GM19328 (cell line): Measurements from ENCODE around the gene MYL7.
"Not testable (repeated sequence)": the region's sequence is repeated elsewhere in the genome, so short reads cannot be mapped to it uniquely, and the experiment has no call there.

ENCODE experiments used
- ATAC-seq: cut with Tn5 transposase; IDR thresholded peaks from one replicate; pipeline ENCODE4 v1.9.1; 2021; ENCODE audit warnings: mild to moderate bottlenecking, moderate library complexity; ENCODE audit not compliant: unreplicated experiment

Gene MYL7

DNA sequence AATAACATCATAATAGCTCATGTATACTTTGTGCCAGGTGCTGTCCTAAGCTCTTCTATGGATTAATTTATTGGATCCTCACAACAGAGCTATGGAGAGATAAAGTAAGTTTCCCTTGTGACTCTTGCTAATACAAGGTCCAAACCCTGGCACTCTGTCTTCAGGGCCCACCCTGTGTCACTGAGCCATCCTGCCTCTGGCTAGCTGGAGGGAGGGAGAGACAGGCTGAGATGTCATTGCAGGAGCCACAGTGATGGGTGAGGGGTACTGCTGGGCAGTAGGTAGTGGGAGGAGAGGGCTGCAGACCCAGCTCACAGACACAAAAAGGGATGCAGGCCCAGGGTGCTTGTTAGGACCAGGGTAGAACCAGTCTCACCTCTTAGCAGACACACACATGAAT lies 31.2 kb upstream of the MYL7 start:
- no peak for ATAC-seq

DNA sequence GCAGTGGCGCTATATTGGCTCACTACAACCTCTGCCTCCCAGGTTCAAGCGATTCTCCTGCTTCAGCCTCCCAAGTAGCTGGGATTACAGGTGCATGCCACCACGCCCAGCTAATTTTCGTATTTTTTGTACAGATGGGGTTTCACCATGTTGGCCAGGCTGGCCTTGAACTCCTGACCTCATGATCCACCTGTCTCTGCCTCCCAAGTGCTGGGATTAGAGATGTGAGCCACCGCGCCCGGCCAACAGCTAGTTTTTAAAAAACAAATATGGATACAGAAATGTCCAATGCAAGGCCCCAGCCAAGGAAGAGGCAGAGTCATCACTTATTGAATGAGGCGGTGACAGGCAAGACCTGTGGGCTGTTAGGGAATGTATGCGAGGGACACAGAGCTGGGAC lies 30.8 kb upstream of the MYL7 start:
- ATAC-seq, result not testable (repeated sequence)

DNA sequence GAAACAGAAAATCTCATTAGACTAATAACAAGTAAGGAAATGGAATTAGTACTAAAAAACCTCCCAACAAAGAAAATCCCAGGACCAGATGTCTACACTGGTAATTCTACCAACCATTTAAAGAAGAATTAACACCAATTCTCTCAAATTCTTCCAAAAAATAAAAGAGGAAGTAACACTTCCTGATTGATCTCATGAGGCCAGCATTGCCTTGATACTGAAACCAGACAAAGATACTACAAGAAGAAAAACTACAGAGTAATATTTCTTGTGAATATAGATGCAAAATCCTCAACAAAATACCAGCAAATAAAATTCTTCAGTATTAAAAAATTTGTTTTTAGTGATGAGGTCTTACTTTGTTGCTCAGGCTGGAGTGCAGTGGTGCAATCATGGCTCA lies 26.8 kb upstream of the MYL7 start:
- ATAC-seq, result no peak

DNA sequence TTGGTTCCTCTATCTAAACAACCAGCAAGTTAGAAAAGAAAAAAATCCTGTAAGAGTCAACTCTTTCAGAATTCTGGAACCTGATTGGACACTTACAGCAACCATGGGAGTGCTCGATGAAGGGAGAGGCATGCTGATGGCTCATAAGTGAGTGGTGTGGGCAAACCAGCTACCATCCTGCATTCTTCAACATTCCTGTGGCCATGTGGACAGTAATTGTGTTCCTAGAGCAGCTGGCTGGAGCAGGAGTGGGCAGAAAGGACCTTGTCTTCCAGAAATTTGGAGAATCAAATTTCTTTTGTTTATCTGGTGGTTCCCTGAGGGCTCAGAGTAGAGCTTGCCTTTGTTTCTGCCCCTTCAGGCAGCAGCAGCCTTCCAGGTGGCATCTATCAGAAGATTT lies 22.5 kb upstream of the MYL7 start:
- no peak for ATAC-seq

DNA sequence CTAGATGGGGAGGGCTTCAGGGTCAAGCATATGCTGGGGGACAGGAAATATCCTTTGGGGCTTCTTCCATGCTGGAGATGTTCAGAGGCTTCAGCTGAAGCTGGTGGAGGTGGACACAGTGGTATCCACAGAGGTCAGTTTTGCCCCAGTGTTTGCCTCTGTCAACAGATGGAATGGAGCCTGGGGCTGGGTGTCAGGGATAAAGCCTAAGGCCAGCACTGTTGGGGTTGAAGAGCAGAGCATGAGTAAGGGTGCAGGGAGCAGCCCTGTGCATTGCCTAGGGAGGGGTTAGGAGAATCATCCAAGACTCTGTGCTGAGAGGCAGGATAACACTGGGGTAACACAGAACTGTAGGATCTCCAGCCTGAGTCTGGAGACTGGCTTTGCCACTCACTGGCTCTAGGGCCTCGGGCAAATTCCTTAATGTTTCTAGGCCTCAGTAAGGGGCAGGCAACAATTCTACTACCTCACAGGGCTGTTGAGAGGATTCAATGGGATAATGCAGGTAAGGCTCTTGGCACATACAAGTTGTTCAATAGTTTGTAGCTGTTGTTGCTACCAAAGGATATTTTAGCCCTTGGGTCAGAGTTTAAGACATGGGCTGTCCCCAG lies 21.8 kb upstream of the MYL7 start:
- no peak for ATAC-seq

DNA sequence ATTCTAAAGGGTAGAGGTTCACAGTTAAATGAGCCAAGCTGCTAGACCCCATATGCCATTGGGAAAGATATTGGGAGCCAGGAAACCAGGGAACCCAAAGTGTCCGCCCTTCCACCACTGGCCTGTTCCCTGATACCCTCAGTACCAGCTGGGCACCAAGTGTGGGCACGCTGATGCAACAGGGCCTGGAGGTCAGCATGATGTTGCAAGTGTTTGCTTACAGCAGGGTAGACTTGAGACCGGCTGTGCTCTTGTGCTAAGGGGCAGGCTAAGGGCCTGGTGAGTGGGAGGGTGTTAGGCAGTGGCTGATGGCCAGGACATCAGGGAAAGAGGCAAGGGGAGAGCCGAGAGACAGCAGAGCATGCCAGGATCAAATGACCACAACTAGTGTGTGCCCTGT lies 21.0 kb upstream of the MYL7 start:
- ATAC-seq, result no peak

DNA sequence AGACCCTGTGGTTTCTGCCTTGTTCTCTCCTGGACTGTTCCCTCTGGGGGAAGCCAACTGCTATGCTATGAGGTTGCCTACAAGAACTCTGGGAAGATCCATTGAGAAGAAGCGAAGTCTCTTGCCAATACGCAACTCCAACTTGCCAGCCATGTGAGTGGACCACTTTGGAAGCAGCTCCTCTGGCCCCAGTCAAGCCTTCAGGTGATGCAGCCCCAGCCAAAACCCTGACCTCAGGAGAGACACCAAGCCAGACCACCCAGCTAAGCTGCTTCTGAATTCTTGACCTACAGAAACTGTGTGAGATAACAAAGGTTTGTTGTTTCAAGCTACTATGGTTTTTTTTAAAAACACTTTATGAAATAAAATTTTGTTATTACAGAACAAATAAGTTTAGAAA lies 20.2 kb upstream of the MYL7 start:
- no peak for ATAC-seq

DNA sequence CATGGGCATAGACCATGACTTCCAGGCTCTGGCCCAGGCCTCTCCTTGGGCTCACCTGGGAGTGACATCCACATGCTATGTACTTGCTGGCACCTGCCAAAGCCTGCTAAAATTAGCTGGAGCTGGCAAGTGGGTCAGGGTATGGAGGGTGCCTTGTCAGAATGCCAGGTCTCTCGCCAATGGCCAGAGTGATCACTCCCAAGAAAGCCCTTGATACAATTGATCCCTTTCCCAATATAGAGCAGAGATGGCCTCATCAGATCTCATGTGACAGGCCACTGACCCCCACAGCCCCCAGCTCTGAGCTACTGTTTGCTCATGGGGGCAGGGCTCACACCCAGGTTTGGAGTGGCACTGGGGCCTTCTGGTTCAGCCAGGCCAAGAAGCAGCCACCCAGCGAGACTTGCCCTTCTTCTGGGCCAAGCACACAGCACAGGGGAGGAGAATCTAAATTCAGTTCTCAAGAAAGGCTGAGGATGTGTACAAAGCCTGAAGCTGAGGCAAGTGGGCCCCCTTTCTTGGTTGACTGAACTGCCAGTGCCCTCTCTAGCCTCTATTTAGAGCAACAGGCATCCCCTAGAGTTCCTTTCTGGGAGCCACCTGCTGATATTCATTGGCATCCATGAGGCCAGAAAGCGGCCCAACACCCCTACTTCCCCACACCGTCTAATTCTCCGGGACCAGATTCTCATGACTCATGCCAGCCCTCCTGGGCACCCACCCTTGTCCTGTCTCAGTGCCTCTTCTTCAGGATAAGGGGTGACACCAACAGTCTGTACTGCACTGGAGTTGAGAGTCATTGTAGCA lies 18.9 kb upstream of the MYL7 start:
- ATAC-seq, result no peak

DNA sequence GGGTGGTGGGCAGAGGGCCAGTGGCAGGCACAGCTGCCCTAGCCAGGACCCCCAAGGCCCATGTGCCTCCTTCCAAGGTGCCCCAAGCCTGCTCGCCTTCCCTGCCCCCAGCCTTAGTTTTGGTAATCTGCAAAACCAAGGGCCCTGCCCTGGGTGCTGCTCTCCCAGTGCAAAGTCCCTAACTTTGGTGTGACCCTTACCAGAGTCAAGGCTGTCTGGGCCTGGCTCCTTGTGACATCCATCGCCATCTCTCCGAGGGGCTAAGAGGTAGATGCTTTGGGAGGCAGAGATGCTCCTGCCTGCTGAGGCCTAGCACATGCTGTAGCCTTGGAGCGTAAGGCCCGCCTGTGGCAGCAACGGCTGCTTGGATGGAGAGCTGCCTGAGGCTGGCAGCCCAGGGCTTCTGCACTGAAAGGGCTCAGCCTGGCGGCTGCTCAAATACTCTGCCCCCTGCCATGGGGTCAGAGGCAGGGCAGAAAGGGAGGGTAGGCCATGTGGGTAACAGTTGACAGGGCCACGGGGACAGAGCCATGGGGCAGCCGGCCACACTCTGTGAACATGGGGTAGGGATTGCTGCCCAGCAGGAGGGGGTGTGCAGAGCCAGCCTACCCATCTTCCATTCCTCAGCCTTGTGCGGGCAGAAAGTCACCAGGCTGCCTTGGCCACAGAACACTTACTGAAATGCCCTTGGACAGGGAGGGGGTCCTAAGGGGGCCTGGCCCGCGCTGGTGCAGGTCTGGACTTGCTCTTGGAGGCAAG lies 17.9 kb upstream of the MYL7 start:
- no peak for ATAC-seq

DNA sequence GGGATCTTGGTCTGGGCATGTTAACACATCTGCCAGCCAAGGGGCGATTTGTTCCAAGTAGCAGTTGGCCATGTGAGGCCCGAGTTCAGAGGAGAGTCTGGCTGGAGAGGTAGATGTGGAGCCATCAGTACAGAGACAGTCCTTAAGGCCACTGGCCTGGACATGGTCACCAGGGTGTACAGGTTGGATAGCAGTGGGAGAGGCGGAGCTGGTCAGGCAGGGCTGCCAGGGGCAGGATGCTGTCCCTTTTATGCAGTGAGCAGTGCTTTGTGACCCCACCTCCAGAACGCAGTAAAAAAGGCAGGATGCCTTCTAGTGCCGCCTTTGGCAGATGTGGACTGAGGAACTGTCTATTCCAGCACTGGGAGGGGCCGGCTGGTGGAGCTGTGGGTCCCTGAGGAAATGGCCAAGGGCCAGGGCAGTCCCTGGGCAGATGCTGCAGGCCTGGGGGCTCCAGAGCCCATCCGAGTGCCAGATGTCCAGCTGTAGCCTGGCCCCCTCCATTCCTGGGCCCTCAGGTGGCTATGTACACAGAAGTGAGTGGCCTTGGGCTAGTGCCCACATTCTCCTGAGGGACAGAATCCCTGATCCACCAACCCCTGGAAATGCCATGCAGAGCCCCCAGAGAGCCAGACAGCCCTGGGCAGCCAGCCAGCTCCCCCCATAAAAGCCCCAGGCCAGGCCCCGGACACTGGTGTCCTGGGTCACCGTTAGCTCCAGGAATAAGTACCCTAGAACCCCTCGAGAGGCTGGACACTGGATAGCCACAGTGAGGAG lies 17.2 kb upstream of the MYL7 start:
- no peak for ATAC-seq

DNA sequence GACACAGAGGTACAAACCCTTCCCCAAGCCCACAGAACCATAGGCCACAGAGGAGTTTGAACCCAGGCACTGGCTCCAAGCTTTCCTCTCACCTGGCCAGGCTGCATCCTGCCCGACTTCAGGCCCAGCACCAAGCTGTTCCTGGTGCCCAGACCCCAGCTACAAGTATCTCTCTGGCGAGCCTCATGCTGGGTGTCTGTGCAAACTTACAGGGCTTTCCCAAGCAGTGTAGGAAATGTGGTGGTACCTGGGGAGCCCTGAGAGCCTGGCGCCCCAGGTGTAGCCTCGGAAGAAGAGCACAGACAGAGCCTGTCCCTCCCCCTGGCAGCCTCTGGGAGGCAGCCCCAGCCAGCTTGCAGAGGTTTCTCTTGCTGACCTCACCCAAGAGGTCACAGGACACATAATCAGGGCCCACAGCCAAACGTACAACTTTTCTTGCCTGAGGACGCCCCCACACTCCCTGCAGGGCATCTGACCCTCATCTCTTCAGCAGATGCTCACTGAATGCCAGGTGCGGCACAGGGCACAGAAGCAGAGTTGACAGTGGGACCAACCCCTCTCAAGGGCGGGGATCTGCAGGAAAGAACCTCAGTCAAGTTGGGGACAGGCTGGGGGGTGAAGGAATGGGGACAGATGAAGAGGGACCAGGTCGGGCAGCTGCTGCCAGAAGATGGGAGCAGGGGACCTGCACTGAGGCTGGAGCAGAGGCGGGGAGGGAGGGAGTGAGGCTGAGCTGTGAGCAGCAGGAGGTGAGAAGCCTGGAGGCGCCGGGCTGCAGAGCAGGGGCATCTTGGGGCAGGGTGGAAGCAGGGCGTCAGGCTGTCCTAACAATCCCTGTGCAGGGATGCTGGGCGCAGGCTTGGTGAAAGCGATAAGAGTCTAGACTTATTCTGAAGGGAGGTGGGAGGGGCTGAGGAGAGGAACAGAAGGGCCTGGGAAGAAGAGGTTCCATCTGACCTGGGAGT lies 16.3 kb upstream of the MYL7 start:
- no peak for ATAC-seq

DNA sequence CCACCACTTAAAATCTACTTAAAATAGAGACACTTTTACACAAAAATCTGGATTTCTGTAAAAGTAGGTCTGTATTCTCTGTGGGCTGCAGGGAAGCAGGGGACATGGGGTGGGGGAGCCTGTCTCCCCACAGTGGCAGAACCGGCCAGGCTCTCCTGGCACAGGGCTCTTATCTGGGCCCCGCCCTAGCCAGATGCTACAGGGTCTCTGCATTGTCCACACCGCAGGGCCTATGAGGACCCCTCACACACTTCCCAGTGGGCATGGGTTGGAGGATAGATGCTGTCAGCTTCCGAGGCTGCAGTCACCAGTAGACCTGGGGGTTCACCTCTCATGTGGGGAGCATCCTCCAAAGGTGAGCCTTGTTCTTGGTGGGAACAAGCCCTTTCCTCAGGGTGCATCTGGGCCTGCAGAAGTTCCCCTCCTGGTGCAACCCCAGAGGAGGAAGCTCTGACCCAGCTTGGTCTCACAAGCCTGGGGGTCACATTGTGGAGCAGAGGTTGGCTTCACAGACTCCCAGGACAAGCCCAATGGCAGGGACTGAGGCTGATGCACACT lies 15.4 kb upstream of the MYL7 start:
- ATAC-seq, result no peak

DNA sequence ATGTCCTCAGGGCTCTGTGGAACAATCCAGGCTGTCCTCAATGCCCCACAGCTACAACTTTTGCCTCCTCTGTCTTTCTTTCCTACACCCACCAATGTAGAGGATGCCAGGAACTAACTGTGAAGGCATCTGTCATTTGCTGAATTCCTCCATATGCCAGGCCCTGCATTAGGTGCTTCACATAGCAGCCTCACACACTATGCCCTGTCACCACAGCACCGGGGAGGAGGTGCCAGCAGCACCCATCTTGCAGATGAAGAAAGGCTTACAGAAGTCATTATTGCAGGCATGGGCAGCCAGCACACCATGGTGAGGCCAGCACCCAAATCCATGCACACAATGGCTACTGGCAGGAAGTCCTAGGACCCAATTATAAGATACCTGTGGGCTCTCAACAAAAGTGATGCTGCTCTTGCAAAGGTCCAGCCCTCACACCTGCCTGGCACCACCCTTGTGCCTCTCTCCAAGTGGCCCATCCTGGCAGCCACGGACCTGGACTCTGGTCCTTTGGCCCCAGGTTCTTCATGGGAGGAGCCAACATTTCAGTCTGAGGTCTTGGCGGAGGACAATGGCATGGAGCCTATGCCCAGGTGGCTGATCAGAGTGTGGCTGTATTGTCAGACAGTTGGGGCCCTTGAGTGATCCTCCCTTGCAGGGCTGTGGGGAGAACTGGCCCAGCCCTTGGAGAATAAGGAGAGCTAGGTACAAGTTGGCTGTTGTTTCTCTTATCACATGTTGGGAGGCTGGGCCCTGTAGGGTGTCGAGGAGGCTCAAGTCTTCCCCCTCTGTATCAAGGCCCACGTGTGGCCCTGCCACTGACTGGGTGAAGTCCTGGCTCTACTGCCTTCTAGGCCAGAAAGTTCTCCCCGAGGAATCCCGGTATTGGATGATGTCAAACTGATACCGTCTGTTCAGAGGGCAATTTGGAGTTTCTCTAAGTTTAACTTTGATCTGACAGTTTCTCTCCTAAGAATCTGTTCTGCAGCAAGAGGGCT lies 14.4 kb upstream of the MYL7 start:
- ATAC-seq, result no peak

DNA sequence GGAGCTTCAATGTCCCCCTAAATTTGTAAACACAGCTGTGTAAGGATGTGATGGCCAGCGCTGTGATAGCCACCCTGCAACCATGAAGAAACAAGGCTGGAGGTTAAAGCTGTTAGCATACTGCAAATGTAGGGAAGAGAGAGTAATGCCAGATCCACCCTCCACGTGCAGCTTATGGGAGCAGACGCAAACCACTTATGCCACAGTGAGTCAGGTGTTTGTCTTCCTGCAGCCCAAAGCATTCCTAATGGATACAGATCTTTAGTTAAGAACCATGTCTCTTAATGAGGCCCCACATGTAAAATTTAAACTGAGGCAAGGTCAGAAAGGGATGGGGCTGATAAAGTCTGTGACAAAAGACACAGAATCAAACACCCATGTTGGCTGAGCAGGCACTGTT lies 13.6 kb upstream of the MYL7 start:
- ATAC-seq, result no peak

DNA sequence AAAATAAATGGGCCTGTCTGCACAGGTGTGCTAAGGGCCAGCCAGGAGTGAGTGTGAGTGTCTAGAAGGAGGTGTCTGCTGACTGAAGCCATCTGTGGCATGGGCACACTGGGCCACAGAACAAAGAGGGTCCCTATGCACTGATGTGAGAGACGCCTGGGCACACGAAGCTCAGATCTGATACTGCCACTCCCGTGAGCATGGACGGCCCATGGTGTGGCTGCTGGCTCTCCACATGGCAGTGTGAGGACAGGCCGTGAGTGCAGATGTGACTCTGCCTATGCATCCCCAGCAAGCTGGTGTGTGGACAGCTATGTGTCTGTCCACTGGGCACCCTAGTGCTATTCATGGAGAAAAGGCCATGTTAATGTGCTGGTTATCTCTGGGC lies 12.8 kb upstream of the MYL7 start:
- no peak for ATAC-seq

DNA sequence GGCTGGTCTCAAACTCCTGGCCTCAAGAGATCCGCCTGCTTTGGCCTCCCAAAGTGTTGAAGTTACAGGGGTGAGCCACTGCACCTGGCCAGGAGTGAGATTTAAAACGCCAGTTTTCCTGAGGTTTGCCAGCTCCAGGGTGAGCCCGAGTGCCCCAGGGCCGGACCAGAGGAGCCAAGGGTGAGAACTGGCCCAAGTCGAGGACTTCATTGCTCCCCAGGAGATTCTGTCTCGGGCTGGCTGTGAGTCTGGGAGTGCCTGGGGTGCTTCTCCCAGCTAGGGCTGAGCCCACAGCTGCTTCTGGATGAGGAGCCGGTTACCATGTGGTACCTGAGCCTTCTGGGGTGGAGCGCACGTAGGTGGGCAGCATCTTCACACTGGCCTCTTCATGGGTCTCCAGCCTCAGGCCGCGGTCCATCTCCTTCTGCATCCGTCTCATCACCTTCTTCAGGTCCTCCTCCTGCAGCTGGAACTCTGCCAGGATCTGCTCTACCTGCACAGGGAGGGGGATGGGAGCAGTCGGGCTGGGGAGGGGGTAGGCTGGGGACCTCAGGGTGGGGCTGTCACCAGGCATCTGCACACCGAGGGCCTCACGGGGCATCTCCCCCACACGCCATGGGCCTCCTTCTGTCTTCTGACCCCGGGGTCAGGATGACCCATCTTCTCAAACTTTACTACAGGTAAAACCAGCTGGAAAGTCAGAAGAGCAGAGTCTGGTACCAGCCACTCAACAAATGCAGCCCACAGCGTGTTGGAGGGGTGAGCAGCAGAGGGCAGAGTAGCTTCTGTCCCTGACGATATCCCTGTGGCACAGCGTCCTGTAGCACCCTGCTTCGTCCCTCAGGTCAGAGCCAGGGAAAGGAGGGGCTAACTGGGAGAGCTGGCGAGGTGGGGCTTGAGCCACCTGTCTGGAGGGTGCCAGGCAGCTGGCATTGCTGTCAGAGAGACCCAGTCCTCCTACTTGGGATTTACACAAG lies 12.1 kb upstream of the MYL7 start:
- no peak for ATAC-seq

DNA sequence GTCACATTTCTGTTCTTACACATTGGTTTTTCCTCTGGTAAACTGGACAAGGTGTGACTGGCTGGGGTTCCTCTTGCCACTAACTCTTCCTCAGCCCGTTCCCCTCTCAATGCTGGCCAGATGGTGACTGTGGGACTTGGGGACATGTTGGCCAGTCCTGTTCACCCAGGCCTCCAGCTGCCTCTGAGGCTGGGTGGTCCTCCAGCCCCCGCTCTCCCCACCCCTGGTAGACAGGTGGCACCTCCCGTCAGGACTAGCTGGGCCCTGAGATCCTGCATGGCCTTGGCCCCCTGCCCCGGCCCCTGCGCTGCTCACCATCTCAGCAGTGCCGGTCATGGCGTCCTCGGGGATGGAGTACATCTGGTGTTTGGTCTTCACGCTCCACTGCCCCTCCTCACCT lies 10.8 kb upstream of the MYL7 start:
- no peak for ATAC-seq
